Measurements from ENCODE around the gene DNHD1.
"Not testable (repeated sequence)": the region's sequence is repeated elsewhere in the genome, so short reads cannot be mapped to it uniquely, and the experiment has no call there.

Gene DNHD1

DNA sequence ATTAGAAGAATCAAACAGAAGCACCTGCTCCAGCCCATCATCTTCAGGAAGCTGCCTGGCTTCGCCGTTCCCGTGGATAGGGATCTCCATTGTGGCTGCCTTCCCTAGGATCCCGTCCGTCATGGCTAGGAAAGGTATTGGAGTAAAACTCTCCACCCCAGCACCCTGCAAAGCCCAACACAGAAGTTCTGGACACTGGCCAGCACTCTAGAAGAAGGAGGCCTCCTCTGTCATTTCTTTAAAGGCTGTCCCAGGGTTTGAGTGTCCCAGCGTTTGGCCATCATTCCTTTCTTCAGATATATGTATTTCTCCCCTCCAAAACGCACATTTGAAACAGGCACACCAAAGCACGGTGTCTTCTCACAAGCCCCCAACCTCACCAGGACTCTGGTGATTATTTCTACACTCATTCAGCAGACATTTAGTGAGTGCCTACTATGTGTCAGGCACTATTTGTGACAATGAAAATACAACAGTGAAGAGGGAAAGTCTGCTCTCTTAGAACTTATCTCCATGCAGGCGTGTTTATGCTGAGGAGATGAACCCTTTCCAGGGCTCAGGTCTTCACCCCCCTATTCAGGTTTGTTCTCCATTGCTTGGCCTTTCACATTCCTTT is 16.7 kb upstream of the DNHD1 start:
- DNase-seq: no peak

DNA sequence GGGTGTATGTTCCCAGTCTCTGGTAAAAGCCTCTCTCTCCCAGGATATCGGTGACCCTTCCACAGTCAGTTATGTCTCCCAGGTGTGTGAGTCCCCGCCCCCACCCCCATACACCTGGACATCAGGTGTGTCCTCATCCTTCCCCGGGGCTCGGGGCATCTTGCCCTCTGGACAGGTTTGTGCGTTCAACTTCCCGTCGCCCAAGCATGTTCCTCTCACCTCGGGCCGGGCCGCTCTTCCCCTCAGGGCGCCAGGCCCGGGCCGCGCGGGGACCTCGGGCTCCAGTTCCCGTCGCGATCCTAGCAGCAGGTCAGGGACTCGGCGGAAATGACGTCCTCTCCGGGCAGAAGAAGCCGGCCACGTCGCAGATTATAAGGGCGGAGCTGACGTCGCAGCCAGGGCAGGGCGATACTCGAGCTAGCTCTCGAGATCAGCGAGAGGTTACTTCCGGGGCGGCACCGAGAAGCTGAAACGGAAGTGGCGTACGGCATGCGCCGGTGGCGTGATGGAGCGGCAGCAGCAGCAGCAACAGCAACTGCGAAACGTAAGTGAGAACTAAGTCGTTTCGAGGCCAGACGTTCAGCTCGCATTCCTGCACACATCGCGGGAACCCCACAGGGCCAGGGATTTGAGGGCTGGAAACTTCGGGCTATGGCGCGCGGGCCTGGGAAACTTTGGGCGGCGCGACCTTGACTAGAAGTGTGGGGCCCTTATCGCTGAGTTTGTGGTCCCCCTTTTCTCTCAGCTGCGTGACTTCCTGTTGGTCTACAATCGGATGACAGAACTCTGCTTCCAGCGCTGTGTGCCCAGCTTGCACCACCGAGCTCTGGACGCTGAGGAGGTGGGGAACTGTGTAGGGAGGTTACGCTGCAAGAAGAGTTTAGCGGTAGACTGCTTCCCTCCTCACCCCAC is 15.8 kb upstream of the DNHD1 start, which contains the start of the genes ARFIP2 and TIMM10B:
TSS of gene ARFIP2 (minus strand) at position 320 of the 912 bp plus-strand sequence. CDS start 910 bp downstream, outside the sequence.
TSS of gene TIMM10B (plus strand) at position 490 of the 912 bp plus-strand sequence. CDS start at position 506, 16 bp downstream.
- peak; percentile 92 for DNase-seq

DNA sequence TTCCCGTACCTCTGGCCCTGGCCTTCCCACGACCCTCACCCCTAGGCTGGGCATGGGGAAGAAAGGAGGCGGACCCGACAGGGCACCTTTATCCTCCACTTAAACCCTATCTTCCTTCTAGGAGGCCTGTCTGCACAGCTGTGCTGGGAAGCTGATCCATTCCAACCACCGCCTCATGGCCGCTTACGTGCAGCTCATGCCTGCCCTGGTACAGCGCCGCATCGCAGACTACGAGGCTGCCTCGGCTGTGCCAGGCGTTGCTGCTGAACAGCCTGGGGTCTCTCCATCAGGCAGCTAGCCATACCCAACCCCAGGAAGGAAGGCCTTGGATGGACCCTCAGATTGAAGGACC is 15.2 kb upstream of the DNHD1 start:
- DNase-seq: no peak

- no peak for DNase-seq
Observed at GRCh38 chr11:6482441-6482840, 14.6 kb upstream of the DNHD1 start.

- DNase-seq: no peak
Observed at GRCh38 chr11:6483015-6483414, 14.1 kb upstream of the DNHD1 start.

DNA sequence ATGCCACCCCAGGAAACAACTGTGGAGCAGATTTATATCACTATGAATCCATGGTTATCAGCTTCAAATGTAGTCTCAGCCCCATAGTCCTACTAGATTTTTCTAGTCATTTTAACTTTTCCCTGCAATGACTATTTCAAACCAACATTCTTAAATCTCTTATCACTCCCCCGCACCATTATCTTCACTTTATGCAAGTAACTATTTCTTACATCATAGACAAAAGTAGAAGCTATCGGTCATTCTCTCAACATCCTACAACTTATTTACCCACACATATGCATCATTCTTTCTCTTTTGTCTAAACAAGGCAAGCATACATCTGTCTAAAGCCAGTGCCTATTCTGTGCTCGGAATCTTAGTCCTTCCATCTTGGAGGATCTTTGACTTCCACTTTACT is 11.4 kb upstream of the DNHD1 start:
- no peak for DNase-seq

- DNase-seq: no peak
Observed at GRCh38 chr11:6486256-6486655, 10.8 kb upstream of the DNHD1 start.

GRCh38 chr11:6486938-6487337 is 10.1 kb upstream of the DNHD1 start:
- no peak for DNase-seq

GRCh38 chr11:6488342-6488741 is 8.7 kb upstream of the DNHD1 start:
- no peak for DNase-seq

DNA sequence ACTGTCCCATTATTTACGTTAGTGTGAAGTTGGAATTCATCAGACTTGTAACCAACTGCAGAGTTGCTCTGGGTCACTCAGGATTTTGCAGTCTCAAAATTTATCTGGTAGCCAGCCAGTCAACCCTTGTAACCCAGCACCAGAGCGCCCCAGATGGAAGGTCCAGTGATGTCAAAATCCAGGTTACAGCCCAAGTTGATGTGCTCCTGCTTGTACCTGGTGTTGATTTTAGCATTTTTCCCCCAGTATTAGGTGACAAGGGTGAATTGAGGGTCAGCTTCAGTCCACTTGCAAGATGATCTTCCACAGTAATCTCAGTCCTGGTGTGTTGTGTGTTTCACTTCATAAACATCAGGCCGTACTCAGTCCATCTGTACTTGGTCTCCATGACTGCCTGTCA is 8.3 kb upstream of the DNHD1 start:
- DNase-seq: no peak

- no peak for DNase-seq
Observed at GRCh38 chr11:6489306-6489705, 7.8 kb upstream of the DNHD1 start.

GRCh38 chr11:6498121-6498520 is 1.0 kb downstream of the DNHD1 start:
- no peak for DNase-seq

- DNase-seq: no peak
Observed at GRCh38 chr11:6498544-6498943, 1.5 kb downstream of the DNHD1 start.

DNA sequence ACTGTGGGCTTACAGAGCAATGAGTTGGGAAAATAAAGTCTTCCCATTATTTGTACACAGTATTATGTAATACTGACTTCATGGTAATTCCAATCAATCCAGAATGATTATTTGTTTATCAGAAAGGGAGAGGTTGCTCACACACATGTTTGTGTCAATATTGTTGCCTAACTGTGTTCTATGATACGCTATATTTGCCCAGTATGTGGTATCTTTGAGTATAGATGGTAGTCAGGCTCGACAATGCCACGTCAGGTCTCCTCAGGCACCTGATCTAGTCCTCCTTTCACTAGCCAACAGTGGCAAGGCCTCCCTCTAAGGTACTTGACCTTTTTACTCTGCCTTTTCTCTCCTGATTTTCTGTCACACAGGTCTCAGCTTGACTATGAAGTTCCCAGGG is 5.3 kb downstream of the DNHD1 start:
- DNase-seq: no peak

DNA sequence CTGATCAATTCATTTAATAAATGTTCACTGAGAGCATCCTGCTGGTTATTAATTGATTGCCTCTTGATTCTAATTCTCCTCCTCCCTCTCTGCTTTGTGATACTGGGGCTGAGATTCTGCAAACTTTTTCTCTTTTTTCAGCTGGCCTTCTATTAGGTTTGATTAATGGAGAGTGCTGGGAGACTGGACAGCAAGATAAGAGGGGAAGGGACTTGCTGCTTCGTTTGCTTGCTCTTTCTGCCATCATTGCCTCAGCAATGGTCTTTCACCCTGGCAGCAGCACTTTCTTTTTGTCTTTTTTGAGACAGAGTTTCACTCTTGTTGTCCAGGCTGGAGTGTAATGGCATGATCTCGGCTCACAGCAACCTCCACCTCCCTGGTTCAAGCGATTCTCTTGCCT is 7.1 kb downstream of the DNHD1 start:
- no peak for DNase-seq

GRCh38 chr11:6505577-6506240 is 8.6 kb downstream of the DNHD1 start:
- DNase-seq: peak; percentile 30

- no peak for DNase-seq
Observed at GRCh38 chr11:6516865-6517264, 19.8 kb downstream of the DNHD1 start.

DNA sequence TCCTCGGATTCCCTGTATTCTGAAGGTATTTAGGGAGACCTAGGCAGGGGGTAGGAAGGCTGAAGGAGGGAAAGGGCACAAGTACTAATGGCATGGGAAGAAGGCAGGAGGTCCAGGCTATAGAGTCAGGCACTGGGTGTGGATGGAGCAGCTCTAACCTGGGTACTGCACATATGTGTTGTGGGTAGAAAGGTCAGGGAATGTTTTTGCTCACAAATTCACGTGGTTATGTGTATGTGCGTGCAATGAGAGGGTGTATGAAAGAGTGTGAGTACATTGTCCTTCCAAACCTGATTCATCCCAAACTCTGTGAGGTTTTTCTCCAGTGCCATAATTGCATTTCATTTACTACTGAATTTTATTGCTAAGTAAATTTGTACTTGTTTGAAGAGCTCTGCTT is 23.2 kb downstream of the DNHD1 start:
- DNase-seq: no peak

DNA sequence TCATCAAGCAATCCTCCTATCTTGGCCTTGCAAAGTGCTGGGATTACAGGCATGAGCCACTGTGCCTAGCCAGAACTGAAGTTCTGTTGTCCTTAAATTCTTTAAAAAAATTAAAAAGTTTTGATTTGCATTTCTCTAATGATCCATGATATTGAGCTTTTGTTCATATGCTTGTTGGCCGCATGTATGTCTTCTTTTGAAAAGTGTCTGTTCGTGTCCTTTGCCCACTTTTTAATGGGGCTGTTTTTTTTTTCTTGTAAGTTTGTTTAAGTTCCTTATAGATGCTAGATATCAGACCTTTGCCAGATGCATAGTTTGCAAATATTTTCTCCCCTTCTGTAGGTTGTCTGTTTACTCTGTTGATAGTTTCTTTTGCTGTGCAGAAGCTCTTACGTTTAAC is 24.9 kb downstream of the DNHD1 start:
- not testable (repeated sequence) for DNase-seq

DNA sequence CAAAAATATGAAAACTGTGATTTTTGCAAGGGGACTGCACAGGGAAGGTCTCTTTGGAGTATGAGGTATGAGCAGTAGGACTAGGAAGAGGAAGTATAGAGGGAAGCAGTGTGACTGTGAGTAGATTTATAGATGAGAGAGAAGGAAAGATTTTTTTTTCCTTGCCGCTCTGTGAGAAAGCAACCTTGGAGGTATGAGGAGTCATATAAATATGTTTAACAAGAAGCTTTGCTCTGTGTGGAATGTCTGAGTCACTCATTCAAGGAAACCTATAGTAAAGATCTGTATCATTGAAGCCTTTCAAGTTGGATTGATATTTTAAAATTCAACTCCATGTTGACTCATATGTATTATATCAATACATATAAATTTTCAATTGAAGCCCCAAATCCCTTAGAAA is 26.2 kb downstream of the DNHD1 start:
- no peak for DNase-seq

DNA sequence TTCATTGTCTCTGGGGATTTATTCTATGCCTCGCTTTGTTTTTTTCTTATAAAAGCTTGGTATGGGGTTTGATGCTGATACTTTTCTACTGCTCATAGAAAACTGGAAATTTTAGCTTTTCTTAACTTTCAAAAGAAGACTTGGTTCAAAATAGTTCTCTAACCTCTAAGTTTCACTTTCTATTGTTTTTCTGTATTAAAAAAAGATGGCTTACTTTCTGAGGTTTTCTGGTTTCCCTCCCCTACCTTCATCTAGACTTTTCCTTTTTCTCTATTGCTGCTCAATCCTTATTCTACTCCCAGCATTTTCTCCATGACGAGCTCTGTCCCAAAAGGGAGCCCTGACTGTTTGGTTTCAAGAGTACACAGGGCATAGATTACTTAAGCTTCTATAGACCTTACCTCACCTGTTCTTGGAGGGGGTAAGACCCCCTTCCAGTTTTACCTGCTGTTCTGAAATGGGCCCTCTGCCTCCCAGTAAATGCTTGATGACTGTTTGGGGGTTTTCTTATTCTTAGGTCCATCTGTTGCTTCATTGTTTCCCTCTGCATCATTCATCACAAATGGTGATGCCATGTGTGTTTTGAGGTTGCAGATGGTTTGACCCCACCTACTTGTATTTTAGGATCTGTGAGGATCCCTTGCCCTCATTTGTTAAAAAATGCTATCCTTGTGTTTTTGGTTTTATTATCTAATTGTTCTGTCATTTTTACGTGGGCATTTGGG is 29.5 kb downstream of the DNHD1 start:
- no peak for DNase-seq

- DNase-seq: no peak
Observed at GRCh38 chr11:6529266-6529665, 32.2 kb downstream of the DNHD1 start.

DNA sequence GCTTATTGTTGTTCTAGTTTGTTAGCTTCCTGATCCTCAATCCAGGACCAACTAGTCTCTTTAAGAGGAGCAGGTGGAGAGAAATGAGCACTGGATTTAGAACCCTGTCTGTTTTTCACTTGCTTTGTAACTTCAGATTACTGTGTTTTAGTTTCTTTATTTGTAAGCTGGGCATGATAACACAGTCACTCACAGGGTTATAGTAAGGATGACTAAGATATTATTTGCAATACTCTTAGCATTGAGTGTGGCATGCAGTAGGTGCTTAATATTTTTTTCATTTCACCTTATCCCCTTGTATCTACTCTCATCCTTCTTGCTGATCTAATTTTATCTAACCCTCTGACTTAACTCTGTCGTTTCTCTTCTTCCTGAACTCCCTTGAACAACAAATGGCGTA is 33.8 kb downstream of the DNHD1 start:
- no peak for DNase-seq
